Activated T-helper 1 cell treated with anti-CD3 and anti-CD28 coated beads, Interleukin-12 subunit alpha, Interleukin-12 subunit beta, Interleukin-2, Interleukin-4 antibody, amounts not matched to agents 30 ng/mL and 10 ng/mL and 1 ng/mL, durations not matched to agents 14 hours and 24 hours and 36 hours (primary cell): ENCODE results near the gene EFTUD2. TPM values are rescaled to one million over a fixed set of nuclear protein-coding genes. Genes with fewer than 3 reads are reported as not detected.

Source experiments
- DNase-seq: peaks from one replicate; pipeline ENCODE4 v3.0.0; 2021; ENCODE audit warnings: low spot score
- H3K27ac Mint-ChIP-seq: one replicate; pipeline ENCODE4 v1.8.0; 2021; ENCODE audit warnings: mild to moderate bottlenecking, mixed read lengths
- H3K27me3 Mint-ChIP-seq: one replicate; pipeline ENCODE4 v1.8.0; 2022; ENCODE audit warnings: mild to moderate bottlenecking, moderate library complexity, mixed read lengths; ENCODE audit not compliant: insufficient read depth
- H3K36me3 Mint-ChIP-seq: one replicate; pipeline ENCODE4 v1.8.0; 2021; ENCODE audit warnings: low read depth, mixed read lengths
- H3K4me1 Mint-ChIP-seq: one replicate; pipeline ENCODE4 v1.8.0; 2021; ENCODE audit warnings: low read depth, mixed read lengths
- H3K4me3 Mint-ChIP-seq: one replicate; pipeline ENCODE4 v1.8.0; 2021; ENCODE audit warnings: mild to moderate bottlenecking, moderate library complexity, mixed read lengths
- H3K9me3 Mint-ChIP-seq: one replicate; pipeline ENCODE4 v1.8.0; 2021; ENCODE audit warnings: mixed read lengths
- intact Hi-C: fragments of 100-400 bp; cut with micrococcal nuclease; formaldehyde crosslinking; loops from one replicate; pipeline ENCODE4 v1.15.1; 2024
- total RNA-seq: library from RNA; stranded (reverse); gene quantifications from 2 replicates; pipeline ENCODE4 v1.2.3, GENCODE V29; 2022

Gene EFTUD2
- total RNA-seq, 1 donor from 2014 or later, result 219 TPM

- intact Hi-C loops, result no loop called here
- H3K27me3 Mint-ChIP-seq, result peaks cover 24% of the 10 kb centered on the region
- H3K36me3 Mint-ChIP-seq, result peaks cover 2% of the 10 kb centered on the region
- H3K4me1 Mint-ChIP-seq, result peaks cover 9% of the 10 kb centered on the region
- H3K4me3 Mint-ChIP-seq, result no peak overlapping the region
- no peaks in the 10 kb centered on the region for H3K9me3 Mint-ChIP-seq
- DNase-seq, result no peak
- no peak overlapping the region for H3K27ac Mint-ChIP-seq
Observed at GRCh38 chr17:44912763-44913544, 13.7 kb upstream of the EFTUD2 start.

- peaks cover 21% of the 10 kb centered on the region for H3K27me3 Mint-ChIP-seq
- peak overlapping the region; percentile 35 for H3K4me3 Mint-ChIP-seq
- H3K9me3 Mint-ChIP-seq, result no peaks in the 10 kb centered on the region
- H3K36me3 Mint-ChIP-seq, result peaks cover 2% of the 10 kb centered on the region
- peak; percentile 43 for DNase-seq
- no peak overlapping the region for H3K27ac Mint-ChIP-seq
- H3K4me1 Mint-ChIP-seq, result peaks cover 9% of the 10 kb centered on the region
- intact Hi-C loops, result no loop called here
Observed at GRCh38 chr17:44911133-44912001, 12.1 kb upstream of the EFTUD2 start.

GRCh38 chr17:44910231-44911106 lies 11.2 kb upstream of the EFTUD2 start:
- intact Hi-C loops, result no loop called here
- Mint-ChIP-seq H3K27ac (no peak overlapping the region), H3K4me1 (peaks cover 9% of the 10 kb centered on the region), H3K9me3 (no peaks in the 10 kb centered on the region), H3K27me3 (peaks cover 19% of the 10 kb centered on the region), H3K4me3 (peak overlapping the region; percentile 35), H3K36me3 (peaks cover 2% of the 10 kb centered on the region)
- DNase-seq, result no peak

- no peak overlapping the region for H3K4me3 Mint-ChIP-seq
- DNase-seq, result no peak
- no peaks in the 10 kb centered on the region for H3K9me3 Mint-ChIP-seq
- no peak overlapping the region for H3K27ac Mint-ChIP-seq
- peaks cover 9% of the 10 kb centered on the region for H3K4me1 Mint-ChIP-seq
- intact Hi-C loops, result no loop called here
- H3K36me3 Mint-ChIP-seq, result peaks cover 2% of the 10 kb centered on the region
- peaks cover 19% of the 10 kb centered on the region for H3K27me3 Mint-ChIP-seq
Observed at GRCh38 chr17:44909681-44910144, 10.5 kb upstream of the EFTUD2 start.

GRCh38 chr17:44908761-44909326 lies 9.6 kb upstream of the EFTUD2 start:
- peaks cover 19% of the 10 kb centered on the region for H3K27me3 Mint-ChIP-seq
- H3K27ac Mint-ChIP-seq, result no peak overlapping the region
- DNase-seq, result no peak
- no peaks in the 10 kb centered on the region for H3K9me3 Mint-ChIP-seq
- peaks cover 2% of the 10 kb centered on the region for H3K36me3 Mint-ChIP-seq
- H3K4me1 Mint-ChIP-seq, result peaks cover 9% of the 10 kb centered on the region
- no peak overlapping the region for H3K4me3 Mint-ChIP-seq
- intact Hi-C loops, result no loop called here

- peaks cover 9% of the 10 kb centered on the region for H3K4me1 Mint-ChIP-seq
- H3K4me3 Mint-ChIP-seq, result no peak overlapping the region
- intact Hi-C loops, result no loop called here
- DNase-seq, result no peak
- H3K36me3 Mint-ChIP-seq, result peaks cover 2% of the 10 kb centered on the region
- H3K27ac Mint-ChIP-seq, result peak overlapping the region; percentile 40
- peaks cover 13% of the 10 kb centered on the region for H3K27me3 Mint-ChIP-seq
- no peaks in the 10 kb centered on the region for H3K9me3 Mint-ChIP-seq
Observed at GRCh38 chr17:44907729-44908470, 8.7 kb upstream of the EFTUD2 start.

- Mint-ChIP-seq H3K27ac (no peak overlapping the region), H3K4me3 (no peak overlapping the region), H3K27me3 (peaks cover 10% of the 10 kb centered on the region), H3K9me3 (no peaks in the 10 kb centered on the region), H3K36me3 (no peaks in the 10 kb centered on the region), H3K4me1 (peaks cover 5% of the 10 kb centered on the region)
- intact Hi-C loops, result no loop called here
- DNase-seq, result no peak
Observed at GRCh38 chr17:44906763-44907728, 7.8 kb upstream of the EFTUD2 start.

GRCh38 chr17:44906010-44906646 lies 6.9 kb upstream of the EFTUD2 start:
- no peaks in the 10 kb centered on the region for H3K36me3 Mint-ChIP-seq
- H3K4me3 Mint-ChIP-seq, result no peak overlapping the region
- no peak for DNase-seq
- H3K27me3 Mint-ChIP-seq, result peaks cover 17% of the 10 kb centered on the region
- H3K27ac Mint-ChIP-seq, result no peak overlapping the region
- intact Hi-C loops, result no loop called here
- H3K9me3 Mint-ChIP-seq, result no peaks in the 10 kb centered on the region
- peaks cover 11% of the 10 kb centered on the region for H3K4me1 Mint-ChIP-seq

- Mint-ChIP-seq H3K27ac (no peak overlapping the region), H3K27me3 (peaks cover 14% of the 10 kb centered on the region), H3K36me3 (no peaks in the 10 kb centered on the region), H3K4me3 (no peak overlapping the region), H3K4me1 (peaks cover 12% of the 10 kb centered on the region), H3K9me3 (no peaks in the 10 kb centered on the region)
- intact Hi-C loops, result no loop called here
- DNase-seq, result no peak
Observed at GRCh38 chr17:44905006-44906000, 6.1 kb upstream of the EFTUD2 start.
